Colon (tissue), 2 donors: Measurements from ENCODE around the gene MUC20.

ENCODE experiments used
- FAIRE-seq: peaks from 2 replicates; lab custom pipeline; 2012; peaks lifted over from hg19 to GRCh38; lab: Jason Lieb, UNC
- donor health status: control.
- donor health status: control.

The MUC20 gene

DNA sequence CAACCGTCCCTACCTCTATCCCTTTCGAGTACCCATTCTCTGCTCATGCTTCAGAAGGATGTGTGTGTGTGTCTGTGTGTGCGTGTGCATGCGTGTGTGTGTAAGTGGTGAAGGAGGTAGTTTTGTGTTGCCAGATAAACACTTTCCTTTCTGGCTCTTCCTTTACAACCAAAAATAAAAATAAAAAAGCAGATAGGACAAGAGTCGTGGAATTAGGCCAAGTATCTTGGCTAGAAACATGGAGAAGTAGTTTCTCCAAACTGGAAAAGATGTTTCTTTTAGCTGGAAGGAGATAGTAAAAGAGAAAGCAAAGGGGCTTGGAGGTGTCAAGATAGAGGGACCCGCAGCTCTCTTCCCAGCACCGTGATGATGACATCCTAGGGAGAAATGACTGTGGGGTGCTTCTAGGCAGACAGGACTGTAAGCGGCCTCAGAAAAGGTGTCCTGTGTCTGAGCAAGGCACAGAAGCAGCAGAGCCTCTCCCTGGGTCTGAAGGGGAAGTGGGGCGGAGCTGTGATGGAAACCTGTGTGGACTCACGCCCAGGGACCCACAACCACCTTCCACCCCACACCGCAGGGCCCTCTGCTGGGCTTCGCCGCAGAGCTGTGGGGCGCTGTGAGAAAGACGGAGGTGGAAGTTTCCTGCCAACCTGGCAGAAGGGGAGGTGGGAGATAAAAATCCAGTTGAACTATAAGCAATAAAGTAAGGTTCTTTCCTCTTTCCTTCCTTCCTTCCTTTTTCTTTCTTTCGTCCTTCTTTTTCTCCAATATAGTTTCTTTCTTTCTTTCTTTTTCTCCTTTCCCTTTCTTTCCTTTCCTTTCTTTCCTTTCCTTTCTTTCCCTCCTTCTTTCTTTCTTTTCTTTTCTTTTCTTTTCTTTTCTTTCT, 35.3 kb downstream of the MUC20 start:
- FAIRE-seq, result no peak

DNA sequence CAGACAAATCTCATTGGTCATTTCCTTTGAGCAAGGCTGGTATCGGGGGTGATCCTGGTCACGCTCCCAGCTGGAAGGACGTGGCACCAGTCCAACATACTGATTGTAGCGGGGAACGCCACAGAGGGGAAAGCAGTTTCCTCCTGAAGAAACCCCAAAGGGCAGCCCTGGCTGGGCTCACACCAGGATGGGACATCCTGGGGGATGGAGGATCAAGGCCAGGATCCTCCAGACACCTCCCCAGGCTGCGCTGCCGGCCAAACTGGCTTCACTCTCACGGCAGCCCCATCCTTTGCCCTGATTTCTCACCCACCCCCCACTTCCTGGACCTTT, 36.6 kb downstream of the MUC20 start:
- FAIRE-seq, result no peak

DNA sequence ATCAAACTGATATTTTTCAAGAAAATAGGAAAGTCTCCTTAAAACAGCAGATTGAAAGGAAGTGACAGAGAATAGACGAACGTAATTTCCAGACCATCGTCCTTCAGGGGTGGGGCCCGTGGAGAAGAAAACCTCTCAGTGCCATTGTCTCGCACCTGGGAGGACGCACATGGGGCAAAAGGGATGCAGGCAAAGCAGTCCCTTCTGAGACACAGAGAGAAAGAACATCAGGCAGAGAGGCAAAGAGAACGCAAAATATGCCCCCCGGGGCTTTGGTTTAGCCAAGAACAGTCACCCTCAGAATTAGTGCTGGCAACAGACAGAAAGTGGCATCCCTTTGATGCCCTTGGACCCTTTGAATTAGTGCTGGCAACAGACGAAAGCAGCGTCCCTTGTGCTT, 37.0 kb downstream of the MUC20 start:
- FAIRE-seq, result no peak

DNA sequence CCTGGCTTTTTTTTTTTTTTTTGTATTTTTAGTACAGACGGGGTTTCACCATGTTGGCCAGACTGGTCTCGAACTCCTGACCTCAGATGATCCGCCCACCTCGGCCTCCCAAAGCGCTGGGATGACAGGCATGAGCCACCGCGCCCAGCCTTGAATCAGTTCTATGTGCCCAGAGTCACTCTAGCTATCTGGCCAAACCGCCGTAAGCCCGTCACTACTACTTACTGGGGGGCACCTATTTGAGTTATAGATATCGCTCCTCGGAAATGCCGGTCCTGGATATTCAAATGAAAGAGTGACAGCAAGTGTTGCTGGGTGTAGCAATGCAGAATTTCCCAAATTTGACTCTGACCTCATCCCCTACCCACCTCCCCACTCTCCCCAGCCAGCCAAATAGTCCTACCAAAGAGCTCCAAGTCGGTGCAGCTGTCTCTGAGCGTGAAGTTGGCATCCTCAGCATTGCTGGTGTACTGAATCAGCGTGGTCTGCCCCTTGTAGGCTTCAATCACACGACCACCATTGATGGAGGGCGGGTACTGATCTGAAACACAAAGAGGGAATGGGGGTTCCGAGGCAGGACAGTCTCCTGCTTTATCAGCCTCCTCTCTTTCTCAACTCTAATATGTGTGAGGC, 38.1 kb downstream of the MUC20 start:
- FAIRE-seq, result no peak

DNA sequence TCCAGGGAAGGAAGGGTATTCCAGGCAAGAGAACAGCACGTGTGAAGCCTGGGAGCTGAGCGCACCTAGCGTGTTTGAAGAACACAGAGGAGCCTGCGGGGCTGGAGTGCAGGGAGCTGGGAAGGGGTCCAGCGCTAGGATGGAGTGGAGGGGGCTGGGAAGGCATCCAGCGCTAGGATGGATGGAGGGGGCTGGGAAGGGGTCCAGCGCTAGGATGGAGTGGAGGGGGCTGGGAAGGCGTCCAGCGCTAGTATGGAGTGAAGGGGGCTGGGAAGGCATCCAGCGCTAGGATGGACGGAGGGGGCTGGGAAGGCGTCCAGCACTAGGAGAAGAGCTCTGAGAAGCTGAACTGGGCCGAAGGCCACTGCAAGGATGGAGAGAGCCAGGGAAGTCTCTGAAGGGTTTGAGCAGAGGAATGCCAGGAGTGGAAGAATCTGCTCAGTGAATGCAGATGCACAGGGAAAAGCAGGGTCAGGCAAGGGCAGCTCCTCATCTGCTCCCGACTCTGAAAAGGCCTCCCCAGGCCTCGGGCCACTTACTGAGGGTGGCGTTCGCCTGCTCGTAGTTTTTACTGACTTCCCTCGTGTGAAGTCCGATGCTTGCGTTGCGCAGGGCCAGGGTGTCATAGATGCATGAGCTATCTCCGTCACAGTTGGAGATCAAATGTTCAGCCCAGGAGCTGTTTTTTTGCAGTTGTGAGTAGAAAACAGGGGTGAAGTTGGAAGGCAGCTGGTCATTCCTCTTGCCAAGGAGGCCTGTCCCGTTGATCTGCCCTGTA, 39.8 kb downstream of the MUC20 start:
- FAIRE-seq, result no peak

DNA sequence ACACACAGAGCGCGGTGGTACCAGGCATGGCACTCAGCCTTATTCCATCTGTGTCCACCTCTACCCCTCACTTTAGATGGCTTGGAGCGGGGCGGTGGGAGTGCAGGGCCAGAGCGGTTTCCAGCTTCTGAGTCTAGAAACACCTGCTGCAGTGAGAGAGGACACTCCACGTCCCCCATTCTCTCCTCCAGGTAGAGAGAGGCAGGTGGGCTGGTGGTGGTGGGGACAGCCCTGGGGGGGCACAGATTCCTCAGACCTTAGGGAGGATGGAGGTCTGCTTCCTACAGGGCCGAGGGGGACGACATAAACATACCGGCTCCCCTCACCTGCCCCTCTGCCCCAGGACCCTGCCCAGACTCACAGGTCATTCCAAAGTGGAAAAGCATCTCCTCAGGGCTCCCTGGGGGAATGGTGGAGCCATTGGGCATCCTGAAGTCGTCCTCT, 40.4 kb downstream of the MUC20 start:
- no peak for FAIRE-seq

DNA sequence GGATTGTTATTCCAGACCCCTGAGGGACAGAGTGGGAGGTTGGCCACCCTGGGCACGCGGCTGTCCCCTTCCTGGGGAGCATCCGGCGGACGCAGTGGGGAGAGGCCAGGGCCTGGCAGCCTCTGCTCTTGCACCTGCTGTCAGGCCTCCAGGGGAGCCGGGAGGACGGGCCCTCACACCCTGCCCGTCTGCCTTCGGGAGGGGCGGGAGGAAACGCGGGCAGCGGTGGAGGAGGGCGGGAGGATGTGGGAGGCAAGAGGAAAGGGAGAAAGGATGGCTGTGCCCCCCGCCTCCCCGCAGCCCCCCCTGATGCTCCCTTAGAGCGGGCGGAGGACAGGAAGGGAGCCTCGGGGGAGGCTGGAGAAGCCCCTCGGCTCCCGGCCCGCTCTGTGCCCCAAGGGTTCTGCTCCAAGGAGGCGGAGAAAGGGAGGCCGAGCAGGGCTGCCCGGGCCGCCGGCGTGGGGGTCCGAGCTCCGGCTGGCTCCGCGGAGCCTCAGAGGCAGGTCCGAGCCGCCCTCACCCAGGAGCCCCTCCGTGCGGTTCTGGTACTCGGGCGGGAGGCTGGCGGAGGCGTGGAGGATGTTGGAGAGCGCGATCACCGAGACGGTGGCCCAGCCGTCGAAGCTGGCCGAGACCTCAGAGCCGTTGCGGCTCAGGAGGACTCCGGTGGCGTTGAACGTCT, 40.9 kb downstream of the MUC20 start:
- no peak for FAIRE-seq

DNA sequence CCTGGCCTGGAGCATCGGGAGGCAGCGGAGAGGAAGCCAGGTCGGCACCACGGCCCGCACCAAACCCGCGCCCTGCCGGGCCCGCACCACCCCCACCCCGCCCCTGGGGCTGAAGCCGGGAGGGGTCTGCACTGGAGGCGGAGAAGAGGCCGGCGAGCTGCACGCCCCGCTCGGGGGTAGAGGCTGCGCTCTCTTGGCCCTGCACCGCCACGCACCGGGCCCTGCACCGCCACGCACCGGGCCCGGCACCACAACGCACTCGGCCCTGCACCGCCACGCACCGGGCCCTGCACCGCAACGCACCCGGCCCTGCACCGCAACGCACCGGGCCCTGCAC, 41.4 kb downstream of the MUC20 start:
- FAIRE-seq, result no peak

DNA sequence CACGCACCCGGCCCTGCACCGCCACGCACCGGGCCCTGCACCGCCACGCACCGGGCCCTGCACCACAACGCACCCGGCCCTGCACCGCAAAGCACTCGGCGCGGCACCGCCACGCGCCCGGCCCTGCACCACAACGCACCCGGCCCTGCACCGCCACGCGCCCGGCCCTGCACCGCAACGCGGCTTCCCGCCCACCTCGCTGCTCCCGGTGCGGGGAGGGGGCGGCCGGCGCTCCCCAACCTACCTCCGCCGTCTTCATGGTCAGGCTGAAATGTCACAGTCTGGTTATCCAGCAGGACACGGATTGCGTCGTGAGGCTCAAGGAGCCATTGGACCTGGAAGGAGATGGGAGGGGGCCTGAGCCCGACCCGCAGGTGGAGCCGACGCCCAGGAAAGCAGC, 41.8 kb downstream of the MUC20 start:
- no peak for FAIRE-seq

DNA sequence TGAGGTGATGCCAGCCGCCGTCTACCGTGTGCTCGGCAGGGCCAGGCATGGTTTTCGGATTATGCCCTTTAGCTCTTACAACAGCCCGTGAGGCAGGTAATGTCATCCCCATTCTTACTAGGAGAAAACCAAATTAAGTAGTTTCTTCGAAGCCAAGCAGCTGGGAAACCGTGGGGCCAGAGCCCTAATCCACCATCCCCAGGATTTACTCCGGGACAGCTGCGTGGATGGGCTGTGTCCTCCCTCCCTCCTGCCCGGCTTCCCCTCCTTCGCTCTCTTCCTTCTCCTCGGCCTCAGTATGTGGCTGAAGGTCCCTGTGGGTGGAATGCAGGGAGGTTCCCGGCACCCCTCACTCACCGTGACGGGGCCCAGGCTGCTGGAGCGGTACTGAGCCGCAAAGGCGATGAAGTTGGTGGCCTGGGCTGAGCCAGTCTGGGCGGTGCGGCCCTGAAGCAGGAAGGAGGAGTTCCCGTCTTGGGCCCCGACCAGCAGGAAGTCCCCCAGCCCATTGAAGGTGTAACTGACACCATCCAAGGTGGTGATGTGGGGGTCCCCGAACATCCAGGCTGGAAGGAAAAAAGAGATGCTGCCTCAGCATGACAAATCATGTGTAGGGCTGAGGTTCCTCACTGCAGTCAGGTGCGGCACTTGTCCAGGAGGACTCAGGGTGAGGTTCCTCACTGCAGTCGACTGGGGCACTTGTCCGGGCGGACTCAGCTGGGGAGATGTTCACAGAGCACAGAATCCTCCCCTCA, 42.5 kb downstream of the MUC20 start:
- FAIRE-seq, result no peak

DNA sequence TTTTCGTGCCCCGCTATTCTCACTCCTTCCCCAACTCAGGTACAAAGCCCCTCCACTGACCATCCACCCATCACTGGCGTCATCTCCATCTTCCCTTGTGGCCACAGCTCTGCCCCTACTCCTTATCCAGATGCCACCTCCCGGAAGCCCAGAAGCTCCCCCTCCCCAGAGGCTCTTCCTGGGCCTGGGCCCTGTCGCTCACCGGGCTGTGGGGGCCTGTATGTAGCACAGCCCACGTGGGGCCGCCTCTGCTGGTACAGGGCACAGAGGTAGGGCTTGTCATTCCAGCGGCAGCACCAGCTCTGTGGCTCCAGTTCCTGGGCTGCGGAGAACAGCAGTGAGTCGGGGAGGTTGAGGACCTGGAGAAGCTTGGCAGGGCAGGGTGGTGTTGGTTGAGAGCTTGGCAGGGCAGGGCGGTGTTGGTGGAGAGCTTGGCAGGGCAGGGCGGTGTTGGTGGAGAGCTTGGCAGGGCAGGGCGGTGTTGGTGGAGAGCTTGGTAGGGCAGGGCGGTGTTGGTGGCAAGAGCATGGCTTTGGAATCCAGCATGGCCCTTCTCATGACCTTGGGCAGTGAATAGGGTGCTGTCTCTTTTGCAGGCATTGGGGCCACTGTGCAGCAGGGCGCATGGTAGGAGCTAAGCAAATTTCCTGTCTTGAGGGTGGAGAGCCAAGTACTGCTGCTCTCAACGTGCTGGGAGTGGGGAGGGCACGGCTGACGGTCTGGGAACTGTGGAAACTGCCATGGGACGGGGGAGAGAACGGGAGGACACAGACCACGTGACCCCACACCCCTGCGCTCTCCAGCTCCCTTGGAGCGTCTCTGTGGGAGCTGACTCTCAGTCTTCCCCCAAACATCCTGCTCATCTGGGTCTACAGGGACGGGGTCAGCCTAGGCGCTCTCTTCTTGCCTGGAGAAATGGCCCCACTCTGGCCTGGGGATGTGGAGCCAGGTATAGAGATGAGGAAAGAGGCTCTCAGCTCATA, 43.4 kb downstream of the MUC20 start:
- FAIRE-seq, result no peak

DNA sequence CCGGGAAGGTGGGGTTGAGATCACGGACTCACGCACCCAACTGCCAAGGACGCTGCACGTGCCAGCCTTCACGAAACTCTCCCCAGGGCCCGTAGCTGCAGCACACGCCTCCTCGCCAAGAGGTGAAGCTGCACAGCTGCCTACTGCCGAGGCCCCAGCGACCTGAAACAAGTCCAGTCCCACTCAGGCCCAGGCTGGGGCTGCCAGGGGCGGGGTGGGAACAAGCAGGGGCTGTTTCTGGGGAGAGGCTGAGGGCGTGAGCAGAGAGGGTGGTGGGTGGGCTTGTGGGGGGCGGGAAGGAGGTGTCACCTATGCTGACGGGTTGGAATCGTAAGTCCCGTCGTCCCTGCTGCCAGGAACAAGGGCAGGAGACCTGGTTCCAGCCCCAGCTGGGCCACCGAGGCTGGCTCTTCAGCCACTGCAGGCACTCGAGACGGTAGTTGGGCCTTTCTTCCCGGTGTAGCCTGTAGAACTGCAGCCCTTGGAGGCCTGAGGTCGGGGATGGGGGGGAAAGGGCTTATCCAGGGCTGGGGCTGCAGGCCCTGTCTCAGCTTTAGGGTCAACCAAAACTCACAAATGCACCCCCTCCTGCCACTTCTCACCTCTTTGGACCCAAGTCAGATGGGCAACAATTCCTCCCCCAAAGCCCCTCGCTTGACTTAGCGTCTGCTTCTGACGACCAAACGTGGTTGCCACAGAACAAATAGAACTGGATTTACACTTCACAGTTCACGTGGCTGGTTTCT, 44.4 kb downstream of the MUC20 start:
- no peak for FAIRE-seq

DNA sequence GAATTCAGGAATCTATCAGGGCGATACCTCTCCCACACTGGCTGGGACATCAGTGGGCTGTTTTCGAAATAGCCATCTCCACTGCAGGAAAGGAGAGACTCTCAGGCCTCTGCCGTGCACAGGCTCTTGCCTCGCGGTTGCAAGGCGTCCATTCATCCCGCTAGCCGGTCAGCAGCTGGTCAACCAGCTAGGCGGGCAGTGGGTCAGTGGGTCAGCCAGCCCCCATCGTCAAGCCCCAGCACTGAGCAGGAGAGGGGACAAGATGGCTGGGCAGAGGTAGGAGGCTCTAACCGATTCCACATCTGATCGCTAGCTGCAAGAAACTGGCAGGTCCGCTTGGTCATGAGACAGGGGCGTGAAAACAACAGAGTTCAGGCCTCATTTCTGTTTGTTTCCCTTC, 45.9 kb downstream of the MUC20 start:
- no peak for FAIRE-seq

DNA sequence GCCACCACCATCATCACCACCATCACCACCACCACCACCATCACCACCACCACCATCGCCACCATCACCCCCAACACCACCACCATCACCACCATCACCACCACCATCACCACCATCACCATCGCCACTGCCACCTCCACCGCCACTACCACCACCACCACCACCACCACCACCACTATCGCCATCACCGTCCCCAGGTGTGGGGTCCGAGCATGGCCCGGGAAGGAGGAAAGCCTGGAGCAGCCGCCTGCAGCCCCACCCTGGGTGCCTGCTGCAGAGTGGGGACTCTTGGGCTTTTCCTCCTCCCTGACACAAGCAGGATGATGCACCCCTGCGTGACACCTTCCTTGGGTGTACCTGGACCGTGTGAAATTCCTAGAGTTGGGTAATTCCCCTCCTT, 47.0 kb downstream of the MUC20 start:
- FAIRE-seq, result no peak

DNA sequence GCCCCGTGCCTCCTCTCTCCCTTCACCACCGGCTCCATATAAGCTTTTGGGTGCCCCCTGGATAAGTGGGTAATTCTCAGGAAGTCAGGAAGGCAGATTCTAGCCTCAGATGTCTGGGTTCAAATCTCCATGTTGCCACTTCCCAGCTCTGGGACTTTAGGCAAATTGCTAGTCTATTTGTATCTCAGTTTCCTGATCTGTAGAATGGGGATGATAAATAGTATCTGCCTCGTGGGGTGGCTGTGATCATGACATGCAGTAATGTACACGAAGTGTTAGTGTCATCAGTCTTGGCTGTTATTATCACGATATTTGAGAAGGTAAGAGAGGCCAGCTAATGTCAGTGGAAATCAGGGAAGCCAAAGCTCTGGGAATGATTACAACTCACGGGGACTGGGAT, 47.6 kb downstream of the MUC20 start:
- FAIRE-seq, result no peak

DNA sequence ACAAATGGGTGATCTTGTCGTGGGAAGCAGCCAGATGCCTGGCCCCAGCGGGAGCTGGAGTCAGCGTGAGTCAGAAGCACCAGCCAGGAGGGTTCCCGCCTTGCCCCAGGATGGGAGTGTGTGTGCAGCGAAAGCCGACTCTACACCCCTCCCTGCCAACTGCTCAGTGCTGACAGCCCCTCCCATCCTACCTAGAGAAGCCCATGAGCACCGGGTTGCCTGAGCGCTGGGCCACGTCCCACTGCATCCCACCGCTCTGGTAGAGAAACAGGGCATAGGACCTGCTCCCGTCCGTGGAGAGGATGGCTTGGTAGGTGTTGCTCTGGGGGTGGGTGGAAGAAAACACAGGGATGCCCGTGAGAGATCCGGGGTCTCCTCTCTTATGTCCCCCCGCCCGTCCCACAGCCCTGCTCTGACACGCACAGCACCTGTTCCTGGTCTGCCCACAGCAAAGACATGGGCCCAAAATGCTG, 48.1 kb downstream of the MUC20 start:
- FAIRE-seq, result no peak

DNA sequence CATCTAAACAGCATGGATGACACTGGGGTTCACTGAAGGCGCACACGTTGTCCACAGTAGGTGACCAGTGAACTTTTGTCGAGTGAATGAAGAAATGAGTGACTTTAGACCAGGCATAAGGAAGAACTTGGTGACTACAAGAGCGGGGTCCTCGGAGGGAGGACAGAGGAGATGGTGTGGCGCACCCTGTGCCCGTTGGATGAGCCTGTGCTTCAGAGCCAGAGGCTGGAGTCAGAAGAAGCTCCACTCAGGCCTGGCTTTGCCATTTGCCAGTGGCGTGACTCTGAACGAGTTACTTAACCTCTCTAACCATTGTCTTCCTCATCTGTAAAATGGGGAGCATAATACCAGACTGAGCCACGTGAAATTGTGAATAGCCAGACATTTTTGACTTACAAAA, 48.8 kb downstream of the MUC20 start:
- no peak for FAIRE-seq

DNA sequence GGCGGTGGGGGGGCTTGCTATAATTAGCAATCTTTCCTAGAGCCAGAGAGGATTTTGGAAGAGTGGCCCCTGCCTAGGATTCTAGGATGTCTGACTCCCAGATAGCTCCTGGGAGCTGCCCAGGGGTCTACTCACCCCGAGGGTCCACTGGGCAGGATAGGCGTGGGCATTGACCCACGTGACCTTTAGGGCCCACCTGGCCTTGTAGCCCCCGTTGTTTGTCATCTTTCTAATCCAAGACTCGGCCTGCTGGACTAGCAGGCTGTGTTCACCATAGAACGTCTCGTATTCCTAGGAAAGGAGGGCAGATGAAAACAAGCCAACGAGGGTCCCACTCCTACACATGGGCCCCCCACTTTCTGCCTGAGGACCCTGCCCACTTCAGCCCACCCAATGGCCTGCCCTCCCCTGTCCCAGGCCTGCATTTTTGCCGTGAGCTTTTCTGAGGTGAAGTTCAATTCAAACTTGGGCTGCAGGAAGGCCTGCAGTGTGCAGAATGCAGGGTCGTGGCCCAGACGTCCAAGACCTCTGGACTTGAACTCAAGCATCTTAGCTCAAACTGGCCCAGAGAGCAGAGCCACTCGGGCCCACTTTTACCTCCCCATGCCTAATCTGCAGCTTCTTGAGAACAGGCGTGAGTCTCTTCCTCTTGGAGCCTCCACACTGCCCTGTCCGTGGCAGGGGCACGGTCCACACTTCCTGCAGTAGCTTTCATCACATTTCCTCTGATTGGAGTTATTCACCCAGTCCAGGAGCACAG, 49.5 kb downstream of the MUC20 start:
- FAIRE-seq, result no peak
